HUES64 (cell line): ENCODE measurements around the gene ATP9A.
A peak's percentile ranks its signal among the peaks of the same experiment; 100 is the strongest.

Experiments used
- H3K27ac ChIP-seq: 2 replicates; pipeline ENCODE4 v1.7.0; 2013; ENCODE audit warnings: low read depth, low read length, inconsistent platforms
- H3K27me3 ChIP-seq: 2 replicates; pipeline ENCODE4 v1.6.1; 2013; ENCODE audit warnings: mild to moderate bottlenecking, low read length; ENCODE audit not compliant: insufficient read depth
- H3K36me3 ChIP-seq: 2 replicates; pipeline ENCODE4 v1.6.1; 2013; ENCODE audit warnings: mild to moderate bottlenecking, low read length; ENCODE audit not compliant: insufficient read depth
- H3K4me1 ChIP-seq: 2 replicates; pipeline ENCODE4 v1.6.1; 2013; ENCODE audit warnings: mild to moderate bottlenecking, low read length, moderate library complexity; ENCODE audit not compliant: insufficient read depth
- H3K4me3 ChIP-seq: 2 replicates; pipeline ENCODE4 v1.5.1; 2013; ENCODE audit warnings: mild to moderate bottlenecking, low read length, moderate library complexity
- H3K9ac ChIP-seq: 2 replicates; pipeline ENCODE4 v1.6.1; 2013; ENCODE audit warnings: mild to moderate bottlenecking, low read depth, low read length
- H3K9me3 ChIP-seq: 2 replicates; pipeline ENCODE4 v1.6.1; 2013; ENCODE audit warnings: low read depth, low read length; ENCODE audit not compliant: insufficient read depth
- WGBS: fragments of 150-250, 120-280 bp; methylation state at CpG from one replicate; pipeline ENCODE4 v1.1.7; 2013; ENCODE audit warnings: missing lambda C conversion rate; 5-methylcytosine and 5-hydroxymethylcytosine counted together

ATP9A gene

DNA sequence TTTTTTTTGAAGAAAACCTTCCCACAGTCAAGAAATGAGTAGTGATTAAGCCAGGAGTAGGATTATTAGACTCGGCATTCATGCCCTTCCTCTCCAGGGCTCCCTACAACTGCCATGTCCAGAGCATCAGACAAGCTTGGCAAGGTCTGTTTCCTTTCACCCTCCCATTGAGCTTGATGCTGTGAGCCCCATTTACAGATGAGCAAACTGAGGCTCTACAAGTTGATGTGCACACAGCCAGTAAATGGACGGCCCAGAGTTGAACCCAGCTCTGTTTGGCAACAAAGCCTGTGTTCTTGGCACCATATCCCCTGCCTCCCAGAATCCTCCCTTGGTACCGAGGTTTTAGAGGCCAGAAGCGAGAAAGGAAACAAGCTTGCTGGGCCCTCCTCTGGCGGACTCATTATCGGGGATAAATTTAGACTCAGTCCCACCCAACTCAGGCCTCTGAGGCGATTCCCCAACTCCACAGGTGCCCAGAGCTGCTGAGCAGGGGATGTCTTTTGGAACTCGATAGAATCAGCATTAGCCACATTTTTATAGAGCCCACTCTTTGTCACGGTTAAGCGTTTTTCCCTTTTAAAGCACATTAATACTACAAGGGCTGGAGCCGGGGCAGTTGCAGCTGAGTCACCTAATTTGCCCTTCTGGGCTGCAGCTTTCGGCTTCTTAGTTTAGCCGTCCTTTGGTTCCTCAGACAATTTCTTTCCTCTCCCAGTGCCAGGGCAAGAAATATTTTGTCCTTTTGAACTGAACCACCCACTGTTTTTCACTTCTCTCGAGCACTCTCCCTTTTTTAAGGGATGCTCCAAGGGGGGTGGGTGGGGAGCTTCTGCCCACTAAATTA lies 202.7 kb downstream of the ATP9A start:
- no peaks in the 10 kb centered on the region for H3K9me3 ChIP-seq
- 78% methylated on average over 13 of the region's 14 CpGs for WGBS
- no peaks in the 10 kb centered on the region for H3K36me3 ChIP-seq
- peaks cover 45% of the 10 kb centered on the region for H3K27me3 ChIP-seq
- H3K9ac ChIP-seq, result no peak overlapping the region
- no peak overlapping the region for H3K27ac ChIP-seq
- H3K4me1 ChIP-seq, result peaks cover 8% of the 10 kb centered on the region
- H3K4me3 ChIP-seq, result no peak overlapping the region

DNA sequence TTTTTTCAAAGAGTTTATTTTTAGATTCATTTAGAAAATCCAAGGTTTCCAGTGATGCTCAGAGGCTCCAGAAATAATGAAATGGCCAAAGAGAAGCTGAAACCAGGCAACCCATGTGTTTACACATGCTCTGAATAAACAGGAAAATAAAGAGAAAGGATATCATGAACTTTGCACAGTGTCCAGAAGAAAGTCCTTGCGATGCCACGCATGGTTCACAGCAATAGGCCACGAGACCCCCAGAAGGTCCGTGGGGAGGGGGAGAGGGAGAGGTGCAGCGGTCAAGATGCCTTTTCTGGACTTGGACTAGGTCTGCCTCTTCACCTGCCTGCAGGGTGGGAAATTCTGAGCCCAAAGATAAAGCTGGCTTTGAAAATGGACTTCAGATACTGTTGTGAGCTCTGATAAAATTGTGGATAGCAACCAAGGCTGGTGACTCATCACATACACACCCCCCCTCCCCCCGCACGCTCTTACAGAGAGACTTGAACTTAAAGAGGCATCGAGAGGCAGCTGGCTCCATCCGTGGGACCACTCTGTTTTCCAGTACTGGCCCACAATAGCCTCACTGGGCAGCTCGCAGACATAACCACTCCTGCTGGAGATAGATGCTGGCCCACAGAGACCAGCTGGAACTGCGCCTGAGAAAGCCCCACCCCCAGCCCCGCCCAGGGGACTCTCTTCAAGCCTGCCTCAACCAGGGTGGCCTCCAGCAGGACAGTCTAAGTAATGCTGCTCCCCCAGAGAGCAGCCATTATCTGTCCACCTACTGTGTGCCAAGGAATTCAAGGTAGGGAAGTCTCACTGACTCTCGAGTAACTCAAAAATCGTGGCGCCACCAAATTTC lies 204.5 kb downstream of the ATP9A start:
- H3K27ac ChIP-seq, result no peak overlapping the region
- no peak overlapping the region for H3K9ac ChIP-seq
- H3K9me3 ChIP-seq, result no peaks in the 10 kb centered on the region
- peaks cover 63% of the 10 kb centered on the region for H3K27me3 ChIP-seq
- peaks cover 10% of the 10 kb centered on the region for H3K4me1 ChIP-seq
- H3K4me3 ChIP-seq, result no peak overlapping the region
- 36% methylated on average over 15 of the region's 15 CpGs for WGBS
- no peaks in the 10 kb centered on the region for H3K36me3 ChIP-seq

- no peak overlapping the region for H3K9ac ChIP-seq
- peak overlapping the region; percentile 64 for H3K4me3 ChIP-seq
- H3K27me3 ChIP-seq, result peaks cover 64% of the 10 kb centered on the region
- peaks cover 10% of the 10 kb centered on the region for H3K4me1 ChIP-seq
- H3K9me3 ChIP-seq, result no peaks in the 10 kb centered on the region
- WGBS, result 9% methylated on average over 9 of the region's 9 CpGs
- H3K27ac ChIP-seq, result no peak overlapping the region
- H3K36me3 ChIP-seq, result no peaks in the 10 kb centered on the region
Observed at GRCh38 chr20:51563174-51563485, 205.1 kb downstream of the ATP9A start.

DNA sequence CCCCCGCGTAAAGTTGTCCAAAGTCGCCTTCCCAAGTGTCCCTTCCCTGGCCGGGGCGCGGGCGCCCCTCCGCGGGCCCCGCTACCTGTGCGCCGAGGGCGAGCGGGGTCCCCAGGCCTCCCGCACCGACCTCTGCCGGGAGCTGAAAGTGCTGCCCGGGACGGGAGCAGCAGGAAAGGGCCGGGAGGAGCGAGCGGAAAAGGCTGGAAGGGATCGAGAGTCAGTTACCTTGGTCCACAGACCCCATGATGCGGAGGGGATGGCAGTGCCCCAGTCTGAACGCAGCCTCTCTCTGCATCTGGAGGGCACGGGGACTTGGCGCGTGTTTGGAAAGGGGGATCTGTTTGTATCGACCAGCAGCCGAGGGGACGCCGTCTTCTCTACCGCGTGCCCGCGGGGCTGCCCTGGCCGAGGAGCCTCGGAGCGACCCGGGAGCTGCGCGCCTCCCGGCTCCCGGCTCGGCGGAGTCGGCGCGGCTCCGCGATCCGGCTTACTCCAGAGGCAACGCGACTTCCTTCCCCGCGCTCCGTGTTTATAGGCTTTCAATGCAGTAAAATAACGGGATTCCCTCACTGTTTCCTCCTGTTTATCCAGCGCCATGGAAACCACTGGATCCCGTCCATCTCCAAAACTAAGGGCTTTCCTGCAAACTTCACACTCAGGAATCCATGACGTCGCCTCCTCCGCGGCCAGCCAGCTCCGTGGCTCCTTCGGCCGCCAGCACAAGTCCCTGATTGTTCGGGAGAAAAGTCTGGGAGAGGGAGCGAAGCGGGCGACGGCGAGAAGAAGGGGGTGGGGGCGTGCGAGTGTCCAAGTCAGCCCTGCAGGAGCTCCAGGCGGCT lies 205.6 kb downstream of the ATP9A start:
- Histone ChIP-seq H3K4me1 (peaks cover 10% of the 10 kb centered on the region), H3K9me3 (no peaks in the 10 kb centered on the region), H3K27ac (no peak overlapping the region), H3K27me3 (peaks cover 64% of the 10 kb centered on the region), H3K36me3 (no peaks in the 10 kb centered on the region), H3K4me3 (peak overlapping the region; percentile 64), H3K9ac (peak overlapping the region; percentile 18; the same call in 1 of the 2 replicates)
- under 1% methylated on average over 76 of the region's 76 CpGs for WGBS

DNA sequence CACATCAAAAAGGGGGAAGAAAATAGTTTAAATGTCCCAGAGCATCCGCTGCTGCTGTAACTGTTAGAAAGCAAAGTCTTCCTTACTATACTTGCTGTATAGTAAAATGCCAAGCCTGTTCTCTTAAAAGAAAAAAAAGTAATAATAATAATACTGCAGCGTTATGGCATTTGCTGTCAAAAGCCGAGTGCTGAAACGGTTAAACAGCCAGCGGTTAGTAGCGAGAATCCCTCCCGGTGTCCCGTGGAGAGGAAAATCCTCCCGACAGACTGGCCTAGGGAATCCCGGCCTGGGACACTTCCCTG lies 206.2 kb downstream of the ATP9A start:
- no peaks in the 10 kb centered on the region for H3K36me3 ChIP-seq
- peaks cover 64% of the 10 kb centered on the region for H3K27me3 ChIP-seq
- H3K27ac ChIP-seq, result no peak overlapping the region
- WGBS, result under 1% methylated on average over 9 of the region's 10 CpGs
- H3K9ac ChIP-seq, result peak overlapping the region; percentile 18; the same call in 1 of the 2 replicates
- no peaks in the 10 kb centered on the region for H3K9me3 ChIP-seq
- peak overlapping the region; percentile 64 for H3K4me3 ChIP-seq
- H3K4me1 ChIP-seq, result peaks cover 10% of the 10 kb centered on the region

DNA sequence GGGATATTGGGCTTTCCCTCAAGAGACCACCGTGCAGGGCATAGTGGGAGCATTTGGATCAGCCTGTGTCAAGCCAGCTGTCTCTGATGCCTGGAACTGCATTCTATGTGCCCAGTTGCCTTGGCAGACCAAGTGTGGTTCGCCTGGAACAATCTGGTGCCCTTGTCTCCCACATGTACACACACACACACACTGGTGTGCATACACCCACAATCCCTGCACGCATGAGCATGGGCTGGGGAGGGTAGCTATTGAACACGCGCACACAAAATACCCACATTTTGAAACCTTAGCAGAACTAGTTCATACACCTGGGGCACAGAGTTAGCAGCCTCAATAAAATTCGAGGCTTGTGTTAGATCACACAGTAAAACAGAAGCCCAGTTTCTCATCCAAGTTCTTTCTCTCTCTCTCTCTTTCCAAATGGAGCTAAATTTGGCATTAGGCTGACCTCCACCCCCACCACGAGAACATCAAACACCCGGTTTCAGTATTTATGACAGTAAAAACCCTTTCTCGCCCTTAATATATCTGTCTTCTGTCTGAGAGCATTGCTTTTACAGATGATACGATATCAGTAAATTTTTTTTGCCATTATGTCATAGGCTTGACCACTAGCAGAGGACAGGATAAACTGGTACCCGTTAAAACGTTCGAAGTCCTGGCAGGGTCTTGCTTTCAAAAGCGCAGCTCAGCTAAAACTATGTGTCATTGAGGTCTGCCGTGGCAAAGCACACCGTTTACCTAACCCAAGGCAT lies 207.5 kb downstream of the ATP9A start:
- H3K27ac ChIP-seq, result no peak overlapping the region
- H3K9me3 ChIP-seq, result no peaks in the 10 kb centered on the region
- H3K4me1 ChIP-seq, result peaks cover 10% of the 10 kb centered on the region
- H3K27me3 ChIP-seq, result peaks cover 64% of the 10 kb centered on the region
- no peaks in the 10 kb centered on the region for H3K36me3 ChIP-seq
- no peak overlapping the region for H3K9ac ChIP-seq
- H3K4me3 ChIP-seq, result no peak overlapping the region
- WGBS, result 64% methylated on average over 15 of the region's 16 CpGs

DNA sequence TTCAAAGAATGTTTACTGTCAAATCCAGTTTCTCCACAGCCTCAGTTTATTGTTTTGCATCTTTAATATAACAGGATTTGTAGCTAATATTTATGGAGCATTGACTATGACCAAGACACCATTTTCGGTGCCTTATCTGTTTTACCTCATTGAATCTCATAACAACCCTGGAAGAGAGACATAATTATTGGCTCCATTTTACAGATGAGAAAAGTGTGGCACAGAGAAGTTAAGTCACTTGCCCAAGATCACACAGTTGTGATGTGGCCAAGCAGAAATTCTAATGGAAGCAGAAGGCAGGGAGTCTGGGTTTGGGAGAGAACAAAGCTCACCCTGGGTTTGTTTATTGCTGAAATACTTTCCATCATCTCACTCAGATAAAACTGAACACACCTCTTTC lies 208.1 kb downstream of the ATP9A start:
- Histone ChIP-seq H3K27me3 (peaks cover 64% of the 10 kb centered on the region), H3K4me3 (no peak overlapping the region), H3K27ac (no peak overlapping the region), H3K9me3 (no peaks in the 10 kb centered on the region), H3K9ac (no peak overlapping the region), H3K36me3 (no peaks in the 10 kb centered on the region), H3K4me1 (peaks cover 10% of the 10 kb centered on the region)
- no CpG with 5 or more reads among the region's 1 CpG for WGBS

DNA sequence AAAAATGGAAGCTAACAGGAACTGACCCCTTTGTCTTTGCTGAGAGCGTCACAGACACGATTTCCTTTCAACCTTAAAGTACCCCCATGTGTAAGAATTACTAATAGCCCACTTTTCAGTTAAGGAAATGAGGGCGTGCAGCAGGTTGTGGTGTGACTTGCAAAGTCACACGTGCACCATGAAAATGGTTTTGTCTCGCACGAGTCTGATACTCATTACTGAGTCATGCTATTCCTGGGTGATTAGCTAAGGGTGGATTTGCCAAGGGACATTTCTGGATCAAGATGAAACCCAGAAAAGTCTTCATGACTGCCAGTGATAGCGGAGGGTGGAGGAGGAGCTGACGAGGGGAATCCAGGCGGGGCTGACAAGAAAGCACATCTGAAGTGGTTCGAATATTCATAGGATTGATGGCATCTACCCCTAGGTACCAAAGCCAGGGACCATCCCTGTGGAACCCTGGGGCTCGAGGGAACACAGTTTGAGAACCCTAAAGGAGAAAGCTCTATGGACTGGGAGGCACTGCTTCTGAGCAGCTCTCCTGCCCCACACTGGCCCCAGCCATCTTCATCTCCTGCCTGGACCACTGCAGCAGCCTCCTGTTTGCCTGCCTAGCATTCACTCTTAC lies 213.5 kb downstream of the ATP9A start:
- peaks cover 10% of the 10 kb centered on the region for H3K27me3 ChIP-seq
- H3K9me3 ChIP-seq, result no peaks in the 10 kb centered on the region
- no peak overlapping the region for H3K4me3 ChIP-seq
- no peaks in the 10 kb centered on the region for H3K4me1 ChIP-seq
- no peaks in the 10 kb centered on the region for H3K36me3 ChIP-seq
- H3K9ac ChIP-seq, result no peak overlapping the region
- H3K27ac ChIP-seq, result no peak overlapping the region
- WGBS, result 89% methylated on average over 11 of the region's 11 CpGs

DNA sequence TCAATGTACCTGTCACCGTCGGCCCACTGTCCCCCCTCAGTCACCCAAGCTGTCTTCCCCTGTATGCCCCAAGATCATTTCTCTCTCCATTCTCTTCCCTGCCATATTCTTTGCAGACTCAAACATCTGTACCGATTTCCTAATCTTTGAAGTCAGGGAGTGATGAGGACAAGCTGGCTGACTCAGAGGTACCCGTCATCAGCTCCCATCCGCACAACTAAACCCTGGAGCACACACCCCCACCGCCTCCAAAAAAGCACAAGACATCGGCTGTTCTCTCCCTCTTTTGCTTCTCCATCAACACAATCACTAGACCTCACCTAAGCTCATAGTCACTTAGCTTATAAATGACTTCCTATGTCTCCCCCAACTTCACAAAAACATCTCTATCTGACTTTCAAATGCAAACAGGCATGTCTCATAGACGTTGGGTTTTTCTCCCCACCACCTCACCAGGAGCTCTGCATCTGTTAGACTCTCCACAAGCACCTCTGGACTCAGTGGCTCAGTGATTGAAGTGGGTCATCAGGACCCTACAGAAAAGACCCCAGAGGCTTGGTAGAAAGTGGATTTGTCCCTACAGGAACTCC lies 214.2 kb downstream of the ATP9A start:
- H3K9ac ChIP-seq, result no peak overlapping the region
- WGBS, result 67% methylated on average over 8 of the region's 8 CpGs

GRCh38 chr20:51551186-51551585 lies 217.0 kb downstream of the ATP9A start:
- Histone ChIP-seq H3K36me3 (no peaks in the 10 kb centered on the region), H3K27me3 (peaks cover 18% of the 10 kb centered on the region), H3K4me1 (no peaks in the 10 kb centered on the region), H3K9ac (no peak overlapping the region), H3K27ac (no peak overlapping the region), H3K9me3 (no peaks in the 10 kb centered on the region), H3K4me3 (no peak overlapping the region)
- WGBS, result 95% methylated on average over 2 of the region's 3 CpGs

More for the DNA sequence above, 214.2 kb downstream of the ATP9A start:
- Histone ChIP-seq H3K36me3 (no peaks in the 10 kb centered on the region), H3K27me3 (peaks cover 4% of the 10 kb centered on the region), H3K4me1 (no peaks in the 10 kb centered on the region), H3K9me3 (no peaks in the 10 kb centered on the region), H3K4me3 (no peak overlapping the region), H3K27ac (no peak overlapping the region)
